Skeletal muscle tissue (tissue), 4 donors: ENCODE results near the gene C1QTNF5. TPM values are rescaled to one million over a fixed set of nuclear protein-coding genes. Genes with fewer than 3 reads are reported as not detected.

Experiments
- H3K27ac ChIP-seq: one replicate; pipeline ENCODE4 v1.7.0; 2013; ENCODE audit warnings: mild to moderate bottlenecking, low read depth, low read length, inconsistent platforms
- H3K27me3 ChIP-seq, 3 donors: one replicate each; pipeline ENCODE4 v1.7.0; 2013; ENCODE audit warnings: low read length in 3 of 3; ENCODE audit not compliant: control insufficient read depth in 3 of 3, insufficient read depth in 3 of 3
- H3K36me3 ChIP-seq, 3 donors: one replicate each; pipeline ENCODE4 v1.7.0; 2013; ENCODE audit warnings: low read length in 3 of 3; ENCODE audit not compliant: control insufficient read depth in 3 of 3, insufficient read depth in 3 of 3
- H3K4me1 ChIP-seq, 3 donors: one replicate each; pipeline ENCODE4 v1.7.0; 2013; ENCODE audit warnings: low read length in 3 of 3, mild to moderate bottlenecking in 3 of 3; ENCODE audit not compliant: control insufficient read depth in 3 of 3, insufficient read depth in 3 of 3
- H3K4me3 ChIP-seq, 3 donors: one replicate each; pipeline ENCODE4 v1.7.0; 2013; ENCODE audit warnings: low read length in 3 of 3
- H3K9ac ChIP-seq, 3 donors: one replicate each; pipeline ENCODE4 v1.7.0; 2013; ENCODE audit warnings: low read length in 3 of 3, mild to moderate bottlenecking in 3 of 3, moderate library complexity in 2 of 3, low read depth in 1 of 3
- H3K9me3 ChIP-seq, 3 donors: one replicate each; pipeline ENCODE4 v1.7.0; 2013; ENCODE audit warnings: low read length in 3 of 3; ENCODE audit not compliant: control insufficient read depth in 3 of 3
- total RNA-seq: library from RNA; depleted of rRNA; stranded (reverse); fragments of >200 nt; gene quantifications from one replicate; pipeline ENCODE4 v1.2.3, GENCODE V29; 2014
- donor health status: Osteomylitis.

Gene C1QTNF5
- total RNA-seq, 1 donor from 2014 or later = 17.2 TPM

- H3K4me1 ChIP-seq = peaks cover 44 to 75% (median 64%) of the 10 kb centered on the region in 3 donors
Measured at GRCh38 chr11:119359365-119360214, 18.9 kb upstream of the C1QTNF5 start.

GRCh38 chr11:119357074-119357473 is 16.4 kb upstream of the C1QTNF5 start:
- peaks cover 38 to 65% (median 54%) of the 10 kb centered on the region in 3 donors for H3K4me1 ChIP-seq
- no peak overlapping the region for H3K4me3 ChIP-seq
- H3K27ac ChIP-seq = peak overlapping the region; percentile 56
- H3K9ac ChIP-seq = no peak overlapping the region
- H3K27me3 ChIP-seq = no peaks in the 10 kb centered on the region
- peaks cover 32 to 36% (median 32%) of the 10 kb centered on the region in 3 donors for H3K36me3 ChIP-seq
- H3K9me3 ChIP-seq = no peaks in the 10 kb centered on the region

More at GRCh38 chr11:119359365-119360214, 18.9 kb upstream of the C1QTNF5 start:
- Histone ChIP-seq H3K27me3 (no peaks in the 10 kb centered on the region), H3K36me3 (peaks cover 32 to 39% (median 36%) of the 10 kb centered on the region in 3 donors), H3K9me3 (no peaks in the 10 kb centered on the region), H3K9ac (peak overlapping the region; percentile 7 to 84 (median 74)), H3K27ac (peak overlapping the region; percentile 100), H3K4me3 (no peak overlapping the region)

- peak overlapping the region; percentile 60 to 72 (median 61) for H3K4me3 ChIP-seq
- peaks cover 32 to 59% (median 48%) of the 10 kb centered on the region in 3 donors for H3K4me1 ChIP-seq
- no peaks in the 10 kb centered on the region for H3K9me3 ChIP-seq
- no peaks in the 10 kb centered on the region for H3K27me3 ChIP-seq
- peak overlapping the region; percentile 60 for H3K27ac ChIP-seq
- peak overlapping the region; percentile 40 to 71 (median 58) for H3K9ac ChIP-seq
- H3K36me3 ChIP-seq = peaks cover 32 to 36% (median 32%) of the 10 kb centered on the region in 3 donors
Measured at GRCh38 chr11:119356349-119357031, 15.8 kb upstream of the C1QTNF5 start.

GRCh38 chr11:119355091-119355843 is 14.6 kb upstream of the C1QTNF5 start:
- H3K27me3 ChIP-seq = no peaks in the 10 kb centered on the region
- no peak overlapping the region for H3K4me3 ChIP-seq
- H3K27ac ChIP-seq = no peak overlapping the region
- H3K9ac ChIP-seq = peak overlapping the region in 1 of 3 donors; percentile 23
- H3K4me1 ChIP-seq = peaks cover 23 to 48% (median 37%) of the 10 kb centered on the region in 3 donors
- H3K9me3 ChIP-seq = no peaks in the 10 kb centered on the region
- peaks cover 32 to 36% (median 32%) of the 10 kb centered on the region in 3 donors for H3K36me3 ChIP-seq

GRCh38 chr11:119352857-119353260 is 12.2 kb upstream of the C1QTNF5 start:
- Histone ChIP-seq H3K27me3 (no peaks in the 10 kb centered on the region), H3K27ac (no peak overlapping the region), H3K36me3 (peaks cover 9 to 14% (median 12%) of the 10 kb centered on the region in 3 donors), H3K4me3 (no peak overlapping the region), H3K9me3 (no peaks in the 10 kb centered on the region), H3K9ac (no peak overlapping the region), H3K4me1 (peaks cover 18 to 28% (median 27%) of the 10 kb centered on the region in 3 donors)

- Histone ChIP-seq H3K9me3 (no peaks in the 10 kb centered on the region), H3K9ac (no peak overlapping the region), H3K27me3 (no peaks in the 10 kb centered on the region), H3K36me3 (peaks cover 6 to 8% (median 6%) of the 10 kb centered on the region in 3 donors), H3K27ac (no peak overlapping the region), H3K4me1 (peaks cover 21 to 33% (median 25%) of the 10 kb centered on the region in 3 donors), H3K4me3 (no peak overlapping the region)
Measured at GRCh38 chr11:119351232-119351631, 10.5 kb upstream of the C1QTNF5 start.

GRCh38 chr11:119350302-119350701 is 9.6 kb upstream of the C1QTNF5 start:
- Histone ChIP-seq H3K9ac (no peak overlapping the region), H3K36me3 (peaks cover 0 to 7% (median 4%) of the 10 kb centered on the region in 3 donors), H3K9me3 (no peaks in the 10 kb centered on the region), H3K4me3 (no peak overlapping the region), H3K4me1 (peaks cover 21 to 31% (median 21%) of the 10 kb centered on the region in 3 donors), H3K27me3 (no peaks in the 10 kb centered on the region), H3K27ac (no peak overlapping the region)

- Histone ChIP-seq H3K4me3 (no peak overlapping the region), H3K9ac (peak overlapping the region in 1 of 3 donors; percentile 33), H3K27me3 (no peaks in the 10 kb centered on the region), H3K36me3 (no peaks in the 10 kb centered on the region), H3K27ac (peak overlapping the region; percentile 30), H3K4me1 (peaks cover 15 to 26% (median 18%) of the 10 kb centered on the region in 3 donors), H3K9me3 (no peaks in the 10 kb centered on the region)
Measured at GRCh38 chr11:119347940-119348605, 7.4 kb upstream of the C1QTNF5 start.

- Histone ChIP-seq H3K4me3 (no peak overlapping the region), H3K9me3 (no peaks in the 10 kb centered on the region), H3K4me1 (peaks cover 11 to 21% (median 13%) of the 10 kb centered on the region in 3 donors), H3K27me3 (peaks cover 0 to 6% (median 4%) of the 10 kb centered on the region in 3 donors), H3K36me3 (no peaks in the 10 kb centered on the region), H3K27ac (peak overlapping the region; percentile 30), H3K9ac (no peak overlapping the region)
Measured at GRCh38 chr11:119347242-119347641, 6.6 kb upstream of the C1QTNF5 start.
